Lower lobe of right lung (tissue), 2 donors: ENCODE measurements around the gene EID3. TPM values are rescaled to one million over a fixed set of nuclear protein-coding genes. Genes with fewer than 3 reads are reported as not detected.

Experiments
- ATAC-seq, 2 donors: fragments of 200-7000 bp; cut with Tn5 transposase; one replicate each; pipeline ENCODE4 v1.9.1; 2020 to 2022; ENCODE audit warnings: mild to moderate bottlenecking in 2 of 2, moderate library complexity in 2 of 2
- DNase-seq: peaks from one replicate; pipeline ENCODE4 v3.0.0-alpha.2; 2020
- H3K27ac ChIP-seq: fragments of 200-600 bp; one replicate; pipeline ENCODE4 v1.8.0; 2022
- H3K27me3 ChIP-seq: fragments of 200-600 bp; one replicate; pipeline ENCODE4 v1.8.0; 2022; ENCODE audit warnings: low read depth
- H3K36me3 ChIP-seq: fragments of 200-600 bp; one replicate; pipeline ENCODE4 v1.8.0; 2022; ENCODE audit warnings: mild to moderate bottlenecking
- H3K4me1 ChIP-seq: fragments of 200-600 bp; one replicate; pipeline ENCODE4 v1.8.0; 2022
- H3K4me3 ChIP-seq: fragments of 200-600 bp; one replicate; pipeline ENCODE4 v1.8.0; 2022; ENCODE audit warnings: mild to moderate bottlenecking
- H3K9me3 ChIP-seq: fragments of 200-600 bp; one replicate; pipeline ENCODE4 v1.8.0; 2022
- CTCF ChIP-seq: fragments of 200-600 bp; IDR thresholded peaks from one replicate; pipeline ENCODE4 v1.8.0; 2022; ENCODE audit warnings: antibody characterized with exemption, mild to moderate bottlenecking
- intact Hi-C: fragments of 100-400 bp; cut with DNase I; formaldehyde crosslinking; loops from one replicate; pipeline ENCODE4 v1.11.0; 2022
- total RNA-seq: library from RNA; stranded (reverse); fragmentation: NEBNext Ultra II Directional; extraction: Animal tissue kit (Norgen Biotek cat#: 25700); gene quantifications from one replicate; pipeline ENCODE4 v1.2.1, GENCODE V29; 2021
- donor health status: DM: no; HTN: yes; CAD: no; lungs with severe emphysema.

The EID3 gene
- total RNA-seq, 1 donor from 2014 or later = 3.3 TPM

GRCh38 chr12:104296718-104297117 lies 6.8 kb upstream of the EID3 start:
- intact Hi-C loops = no loop called here
- ATAC-seq = peak in 1 of 2 donors; percentile 23
- H3K36me3 ChIP-seq = peaks cover 57% of the 10 kb centered on the region
- DNase-seq = no peak
- no peaks in the 10 kb centered on the region for H3K27me3 ChIP-seq
- TF ChIP-seq CTCF = no peak
- H3K4me1 ChIP-seq = peaks cover 58% of the 10 kb centered on the region
- H3K9me3 ChIP-seq = no peaks in the 10 kb centered on the region
- no peak overlapping the region for H3K27ac ChIP-seq
- H3K4me3 ChIP-seq = no peak overlapping the region

GRCh38 chr12:104297477-104298113 lies 5.9 kb upstream of the EID3 start:
- peaks cover 50% of the 10 kb centered on the region for H3K36me3 ChIP-seq
- no peak for DNase-seq
- no peak overlapping the region for H3K27ac ChIP-seq
- ATAC-seq = peak; percentile 63 to 81
- H3K27me3 ChIP-seq = no peaks in the 10 kb centered on the region
- no peaks in the 10 kb centered on the region for H3K9me3 ChIP-seq
- intact Hi-C loops = no loop called here
- H3K4me1 ChIP-seq = peaks cover 52% of the 10 kb centered on the region
- no peak for TF ChIP-seq CTCF
- no peak overlapping the region for H3K4me3 ChIP-seq

GRCh38 chr12:104299842-104300481 lies 3.6 kb upstream of the EID3 start:
- peaks cover 37% of the 10 kb centered on the region for H3K36me3 ChIP-seq
- intact Hi-C loops = no loop called here
- H3K27me3 ChIP-seq = no peaks in the 10 kb centered on the region
- no peak overlapping the region for H3K4me3 ChIP-seq
- no peak for TF ChIP-seq CTCF
- ATAC-seq = no peak
- no peaks in the 10 kb centered on the region for H3K9me3 ChIP-seq
- no peak overlapping the region for H3K27ac ChIP-seq
- peaks cover 58% of the 10 kb centered on the region for H3K4me1 ChIP-seq
- no peak for DNase-seq

- peak overlapping the region; percentile 76 for H3K27ac ChIP-seq
- peaks cover 11% of the 10 kb centered on the region for H3K36me3 ChIP-seq
- peak overlapping the region; percentile 64 for H3K4me3 ChIP-seq
- DNase-seq = no peak
- H3K27me3 ChIP-seq = no peaks in the 10 kb centered on the region
- ATAC-seq = no peak
- no peak for TF ChIP-seq CTCF
- peaks cover 46% of the 10 kb centered on the region for H3K4me1 ChIP-seq
- intact Hi-C loops = no loop called here
- H3K9me3 ChIP-seq = no peaks in the 10 kb centered on the region
Observed at GRCh38 chr12:104304261-104305009, 896 bp downstream of the EID3 start.

GRCh38 chr12:104305349-104305748 lies 1.8 kb downstream of the EID3 start:
- Histone ChIP-seq H3K27ac (no peak overlapping the region), H3K4me1 (peaks cover 46% of the 10 kb centered on the region), H3K4me3 (no peak overlapping the region), H3K36me3 (peaks cover 9% of the 10 kb centered on the region), H3K27me3 (no peaks in the 10 kb centered on the region), H3K9me3 (no peaks in the 10 kb centered on the region)
- intact Hi-C loops = no loop called here
- ATAC-seq (no peak), DNase-seq (no peak)
- no peak for TF ChIP-seq CTCF
